ENCODE measurements around the gene NOBOX. TPM values are rescaled to one million over a fixed set of nuclear protein-coding genes. Genes with fewer than 3 reads are reported as not detected.
A peak's percentile ranks its signal among the peaks of the same experiment; 100 is the strongest.

NOBOX gene
- total RNA-seq, 2 donors from 2014 or later: not detected

DNA sequence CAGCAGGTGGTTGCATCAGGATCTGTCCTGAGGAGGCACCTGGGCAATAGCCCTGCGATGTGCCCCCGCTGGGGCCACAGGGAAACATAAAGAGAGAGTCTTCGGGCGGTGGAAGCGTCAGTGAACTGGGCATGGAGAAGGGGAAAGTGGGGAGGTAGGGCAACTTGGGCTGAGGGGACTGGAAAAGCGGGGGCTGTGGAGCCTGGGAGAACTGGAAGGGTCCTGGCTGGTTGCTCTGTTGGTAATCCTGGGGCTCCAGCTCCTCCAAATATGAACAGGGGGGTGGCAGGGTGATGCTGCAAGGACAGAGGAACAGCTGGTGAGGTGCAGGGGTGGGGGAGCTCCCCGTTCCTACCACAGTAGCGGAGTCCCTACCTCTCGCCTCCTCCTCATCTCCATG, 5.2 kb downstream of the NOBOX start:
- intact Hi-C loops (cut with DNase I): no loop called here
- 90% methylated on average over 9 of the region's 9 CpGs for WGBS
- H3K27me3 ChIP-seq (replicated peaks; ENCODE audit: insufficient read depth): no peaks in the 10 kb centered on the region
- H3K9me3 ChIP-seq: no peaks in the 10 kb centered on the region
- no peak overlapping the region for H3K4me3 ChIP-seq
- no peaks in the 10 kb centered on the region for H3K36me3 ChIP-seq
- H3K27ac ChIP-seq: no peak overlapping the region
- no peak for DNase-seq (ENCODE audit: low spot score)
- no peaks in the 10 kb centered on the region for H3K4me1 ChIP-seq (replicated peaks)
- TF ChIP-seq POLR2A (IDR thresholded peaks at IDR 0.05) (no peak), POLR2AphosphoS5 (IDR thresholded peaks at IDR 0.05) (no peak)
- TF ChIP-seq, protein P1, sequence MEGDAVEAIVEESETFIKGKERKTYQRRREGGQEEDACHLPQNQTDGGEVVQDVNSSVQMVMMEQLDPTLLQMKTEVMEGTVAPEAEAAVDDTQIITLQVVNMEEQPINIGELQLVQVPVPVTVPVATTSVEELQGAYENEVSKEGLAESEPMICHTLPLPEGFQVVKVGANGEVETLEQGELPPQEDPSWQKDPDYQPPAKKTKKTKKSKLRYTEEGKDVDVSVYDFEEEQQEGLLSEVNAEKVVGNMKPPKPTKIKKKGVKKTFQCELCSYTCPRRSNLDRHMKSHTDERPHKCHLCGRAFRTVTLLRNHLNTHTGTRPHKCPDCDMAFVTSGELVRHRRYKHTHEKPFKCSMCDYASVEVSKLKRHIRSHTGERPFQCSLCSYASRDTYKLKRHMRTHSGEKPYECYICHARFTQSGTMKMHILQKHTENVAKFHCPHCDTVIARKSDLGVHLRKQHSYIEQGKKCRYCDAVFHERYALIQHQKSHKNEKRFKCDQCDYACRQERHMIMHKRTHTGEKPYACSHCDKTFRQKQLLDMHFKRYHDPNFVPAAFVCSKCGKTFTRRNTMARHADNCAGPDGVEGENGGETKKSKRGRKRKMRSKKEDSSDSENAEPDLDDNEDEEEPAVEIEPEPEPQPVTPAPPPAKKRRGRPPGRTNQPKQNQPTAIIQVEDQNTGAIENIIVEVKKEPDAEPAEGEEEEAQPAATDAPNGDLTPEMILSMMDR (IDR thresholded peaks at IDR 0.05): no peak

DNA sequence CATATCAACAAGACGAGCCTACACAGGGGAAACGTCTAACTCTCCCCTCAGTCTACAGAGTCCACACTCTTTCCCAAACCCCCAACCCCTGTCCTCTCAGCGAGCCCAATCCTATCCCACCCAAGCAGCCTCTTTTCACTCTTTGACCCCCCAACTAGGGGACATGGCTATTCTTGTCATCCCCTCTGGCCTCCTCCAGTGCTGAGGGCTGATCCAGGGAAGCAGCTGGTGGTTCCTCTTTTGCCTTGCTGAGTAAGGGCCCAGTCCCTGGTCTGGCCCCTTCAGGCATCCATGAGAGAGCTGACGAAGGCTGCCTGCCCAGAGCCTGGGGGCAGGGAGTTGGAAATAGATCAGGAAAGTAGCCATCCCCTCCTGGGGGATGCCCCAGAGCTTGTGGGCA, 6.4 kb downstream of the NOBOX start:
- no peaks in the 10 kb centered on the region for H3K9me3 ChIP-seq
- WGBS: 100% methylated on average over 4 of the region's 4 CpGs
- no peak for TF ChIP-seq POLR2AphosphoS5 (IDR thresholded peaks at IDR 0.05)
- no peak for TF ChIP-seq POLR2A (IDR thresholded peaks at IDR 0.05)
- TF ChIP-seq, protein P1 (IDR thresholded peaks at IDR 0.05): no peak
- no peak overlapping the region for H3K4me3 ChIP-seq
- H3K27ac ChIP-seq: no peak overlapping the region
- no peaks in the 10 kb centered on the region for H3K27me3 ChIP-seq (replicated peaks; ENCODE audit: insufficient read depth)
- no peaks in the 10 kb centered on the region for H3K36me3 ChIP-seq
- intact Hi-C loops (cut with DNase I): no loop called here
- no peak for DNase-seq (ENCODE audit: low spot score)
- H3K4me1 ChIP-seq (replicated peaks): no peaks in the 10 kb centered on the region

DNA sequence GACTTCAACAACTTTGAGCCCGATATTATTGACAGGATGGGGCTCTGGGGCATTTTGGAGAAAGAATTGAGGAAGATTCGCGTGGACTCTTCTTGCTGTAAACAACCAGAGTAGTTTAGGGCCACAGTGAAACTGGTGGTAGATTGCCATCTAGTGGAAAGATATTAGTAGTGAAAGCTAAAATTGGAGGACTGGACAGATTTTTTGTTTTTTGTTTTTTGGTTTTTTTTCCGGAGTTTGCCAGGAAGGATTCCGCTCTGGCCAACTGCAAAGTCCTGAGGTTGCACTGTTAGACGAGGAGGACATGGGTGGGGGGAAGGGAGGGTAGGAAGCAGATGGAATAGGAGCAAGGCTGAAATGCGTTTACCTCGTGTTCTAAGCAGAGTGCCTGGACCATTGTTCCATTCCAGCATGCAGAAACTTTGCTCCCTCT, 11.7 kb downstream of the NOBOX start:
- intact Hi-C loops (cut with DNase I): no loop called here
- Histone ChIP-seq H3K4me1 (replicated peaks) (peaks cover 7% of the 10 kb centered on the region), H3K36me3 (no peaks in the 10 kb centered on the region), H3K4me3 (no peak overlapping the region), H3K27ac (peak overlapping the region; percentile 62 to 88), H3K9me3 (no peaks in the 10 kb centered on the region), H3K27me3 (replicated peaks; ENCODE audit: insufficient read depth) (no peaks in the 10 kb centered on the region)
- WGBS: 3% methylated on average over 8 of the region's 8 CpGs
- TF ChIP-seq POLR2AphosphoS5 (IDR thresholded peaks at IDR 0.05): peak; percentile 44
- TF ChIP-seq, protein P1 (IDR thresholded peaks at IDR 0.05): peak; percentile 20 to 81 (median 75)
- no peak for TF ChIP-seq POLR2A (IDR thresholded peaks at IDR 0.05)
- DNase-seq (ENCODE audit: low spot score): peak; percentile 34

DNA sequence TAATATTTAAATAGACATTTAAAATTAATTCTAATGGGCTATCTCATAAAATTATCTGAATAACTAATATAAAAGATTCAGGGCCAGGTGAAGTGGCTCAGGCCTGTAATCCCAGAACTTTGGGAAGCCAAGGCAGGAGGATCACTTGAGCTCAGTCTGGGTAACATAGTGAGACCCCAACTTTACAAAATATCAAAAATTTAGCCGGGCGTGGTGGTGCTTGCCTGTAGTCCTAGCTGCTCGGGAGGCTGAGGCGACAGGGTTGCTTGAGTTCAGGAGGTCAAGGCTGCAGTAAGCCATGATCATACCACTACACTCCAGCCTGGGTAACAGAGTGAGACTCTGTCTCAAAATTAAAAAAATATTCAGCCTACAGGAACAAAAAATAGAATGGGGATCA, 12.5 kb downstream of the NOBOX start:
- TF ChIP-seq, protein P1 (IDR thresholded peaks at IDR 0.05): no peak
- TF ChIP-seq POLR2AphosphoS5 (IDR thresholded peaks at IDR 0.05): no peak
- TF ChIP-seq POLR2A (IDR thresholded peaks at IDR 0.05): no peak
- WGBS: 94% methylated on average over 4 of the region's 4 CpGs
- H3K4me1 ChIP-seq (replicated peaks): peaks cover 7% of the 10 kb centered on the region
- H3K27me3 ChIP-seq (replicated peaks; ENCODE audit: insufficient read depth): no peaks in the 10 kb centered on the region
- intact Hi-C loops (cut with DNase I): no loop called here
- H3K27ac ChIP-seq: peak overlapping the region; percentile 62 to 88
- no peak for DNase-seq (ENCODE audit: low spot score)
- no peak overlapping the region for H3K4me3 ChIP-seq
- no peaks in the 10 kb centered on the region for H3K36me3 ChIP-seq
- H3K9me3 ChIP-seq: no peaks in the 10 kb centered on the region

DNA sequence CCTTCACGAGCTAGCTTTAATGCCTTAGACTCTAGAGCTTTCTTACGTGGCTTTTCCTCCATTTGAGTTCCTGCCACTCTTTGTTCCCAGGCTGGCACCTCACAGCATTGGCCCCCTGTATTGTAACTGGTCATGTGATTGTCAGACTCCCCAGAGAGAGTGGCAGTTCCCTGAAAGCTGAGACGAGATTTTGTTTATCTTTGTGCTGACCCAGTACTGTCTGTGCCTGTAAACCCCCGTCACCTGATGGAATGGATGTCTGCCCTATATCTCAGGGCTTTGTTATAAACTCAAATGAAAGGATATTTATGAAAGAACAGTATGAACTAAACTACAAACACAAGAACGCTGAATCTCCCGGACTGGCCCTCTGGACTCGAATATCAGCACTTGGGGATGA, 13.0 kb downstream of the NOBOX start:
- intact Hi-C loops (cut with DNase I): no loop called here
- Histone ChIP-seq H3K9me3 (no peaks in the 10 kb centered on the region), H3K4me1 (replicated peaks) (peaks cover 7% of the 10 kb centered on the region), H3K4me3 (no peak overlapping the region), H3K36me3 (no peaks in the 10 kb centered on the region), H3K27me3 (replicated peaks; ENCODE audit: insufficient read depth) (no peaks in the 10 kb centered on the region), H3K27ac (peak overlapping the region; percentile 62 to 88)
- peak; percentile 83 for DNase-seq (ENCODE audit: low spot score)
- 12% methylated on average over 7 of the region's 7 CpGs for WGBS
- TF ChIP-seq, protein P1 (IDR thresholded peaks at IDR 0.05): peak in 1 of 4 experiments; percentile 4
- TF ChIP-seq POLR2AphosphoS5 (IDR thresholded peaks at IDR 0.05) (peak; percentile 88), POLR2A (IDR thresholded peaks at IDR 0.05) (no peak)
